Dedifferentiated amniotic fluid mesenchymal stem cell (primary cell): ENCODE measurements around the gene HES5.
"Not testable (repeated sequence)": the region's sequence is repeated elsewhere in the genome, so short reads cannot be mapped to it uniquely, and the experiment has no call there.

Experiments used
- DNase-seq: peaks from one replicate; pipeline ENCODE4 v3.0.0-alpha.2; 2016; ENCODE audit errors: extremely low spot score

The HES5 gene

GRCh38 chr1:2529784-2530512 is at the start of gene HES5:
Gene HES5 (minus strand): TSS chr1:2530263. CDS start chr1:2530164, 99 bp downstream.
- DNase-seq = no peak

- DNase-seq = no peak
Measured at GRCh38 chr1:2578758-2579118, 48.7 kb upstream of the HES5 start.

- not testable (repeated sequence) for DNase-seq
Measured at GRCh38 chr1:2577565-2578075, 47.6 kb upstream of the HES5 start.

- no peak for DNase-seq
Measured at GRCh38 chr1:2575801-2576663, 46.0 kb upstream of the HES5 start.

GRCh38 chr1:2574350-2574749 is 44.3 kb upstream of the HES5 start:
- DNase-seq = no peak

GRCh38 chr1:2573250-2573920 is 43.3 kb upstream of the HES5 start:
- DNase-seq = no peak

- DNase-seq = no peak
Measured at GRCh38 chr1:2571348-2571747, 41.3 kb upstream of the HES5 start.

GRCh38 chr1:2570332-2570731 is 40.3 kb upstream of the HES5 start:
- DNase-seq = no peak

- not testable (repeated sequence) for DNase-seq
Measured at GRCh38 chr1:2569703-2570102, 39.6 kb upstream of the HES5 start.

- no peak for DNase-seq
Measured at GRCh38 chr1:2569060-2569459, 39.0 kb upstream of the HES5 start.

GRCh38 chr1:2568187-2568816 is 38.2 kb upstream of the HES5 start:
- DNase-seq = not testable (repeated sequence)

GRCh38 chr1:2567083-2567679 is 37.1 kb upstream of the HES5 start:
- DNase-seq = no peak

GRCh38 chr1:2566101-2567045 is 36.3 kb upstream of the HES5 start:
- no peak for DNase-seq

GRCh38 chr1:2564815-2565374 is 34.8 kb upstream of the HES5 start:
- no peak for DNase-seq

- no peak for DNase-seq
Measured at GRCh38 chr1:2564006-2564814, 34.1 kb upstream of the HES5 start.

GRCh38 chr1:2563205-2563604 is 33.1 kb upstream of the HES5 start:
- DNase-seq = no peak

- no peak for DNase-seq
Measured at GRCh38 chr1:2561898-2562895, 32.1 kb upstream of the HES5 start.

GRCh38 chr1:2561446-2561845 is 31.4 kb upstream of the HES5 start:
- no peak for DNase-seq
